Ascending aorta (tissue), 2 donors: ENCODE measurements around the gene SCGB1A1. TPM values are rescaled to one million over a fixed set of nuclear protein-coding genes. Genes with fewer than 3 reads are reported as not detected.

Experiments used
- DNase-seq, 2 donors: peaks; one replicate each; pipeline ENCODE4 v3.0.0-alpha.2; 2019; ENCODE audit warnings: low spot score in 2 of 2
- H3K27ac ChIP-seq, 2 donors: fragments of 200-600 bp; sonication (generic); one replicate each; pipeline ENCODE4 v1.5.1; 2016 to 2017; ENCODE audit warnings: mild to moderate bottlenecking in 1 of 2
- H3K27me3 ChIP-seq: fragments of 200-600 bp; sonication (generic); one replicate; pipeline ENCODE4 v1.5.1; 2017
- H3K36me3 ChIP-seq, 2 donors: fragments of 200-600 bp; sonication (generic); one replicate each; pipeline ENCODE4 v1.5.1; 2016
- H3K4me1 ChIP-seq, 2 donors: fragments of 200-600 bp; sonication (generic); one replicate each; pipeline ENCODE4 v1.5.1; 2016 to 2017; ENCODE audit warnings: mild to moderate bottlenecking in 1 of 2
- H3K4me3 ChIP-seq, 2 donors: fragments of 200-600 bp; sonication (generic); one replicate each; pipeline ENCODE4 v1.5.1; 2016 to 2017; ENCODE audit warnings: mild to moderate bottlenecking in 1 of 2
- H3K9me3 ChIP-seq, 2 donors: fragments of 200-600 bp; sonication (generic); one replicate each; pipeline ENCODE4 v1.5.1; 2016
- CTCF ChIP-seq, 3 experiments: fragments of 200-600 bp in 2 of 3; fragments of 450-650 bp in 1 of 3; sonication (generic) in 2 of 3; IDR thresholded peaks; one replicate each; pipeline ENCODE4 v1.5.1; 2016 to 2019; ENCODE audit warnings: antibody characterized with exemption in 3 of 3, mild to moderate bottlenecking in 1 of 3, moderate library complexity in 1 of 3
- intact Hi-C: fragments of 100-400 bp; cut with DNase I; formaldehyde crosslinking; loops from one replicate; pipeline ENCODE4 v1.15.1; 2023
- total RNA-seq: library from RNA; depleted of rRNA; stranded (reverse); fragments of >200 nt; gene quantifications from one replicate; pipeline ENCODE4 v1.1.0, GENCODE V29; 2016

SCGB1A1 gene
- total RNA-seq, 1 donor from 2014 or later, result not detected

- Histone ChIP-seq H3K4me1 (no peaks in the 10 kb centered on the region), H3K9me3 (no peaks in the 10 kb centered on the region), H3K4me3 (no peak overlapping the region), H3K27ac (no peak overlapping the region), H3K27me3 (no peaks in the 10 kb centered on the region), H3K36me3 (no peaks in the 10 kb centered on the region)
- intact Hi-C loops, result no loop called here
- no peak for DNase-seq
- TF ChIP-seq CTCF (IDR thresholded peaks at IDR 0.05), result no peak
Observed at GRCh38 chr11:62409831-62410230, 9.0 kb upstream of the SCGB1A1 start.

GRCh38 chr11:62410972-62411371 lies 7.9 kb upstream of the SCGB1A1 start:
- TF ChIP-seq CTCF (IDR thresholded peaks at IDR 0.05), result no peak
- Histone ChIP-seq H3K36me3 (no peaks in the 10 kb centered on the region), H3K9me3 (no peaks in the 10 kb centered on the region), H3K27me3 (no peaks in the 10 kb centered on the region), H3K27ac (no peak overlapping the region), H3K4me1 (no peaks in the 10 kb centered on the region), H3K4me3 (no peak overlapping the region)
- DNase-seq, result no peak
- intact Hi-C loops, result no loop called here

- Histone ChIP-seq H3K9me3 (no peaks in the 10 kb centered on the region), H3K27ac (no peak overlapping the region), H3K4me1 (no peaks in the 10 kb centered on the region), H3K36me3 (no peaks in the 10 kb centered on the region), H3K4me3 (no peak overlapping the region), H3K27me3 (no peaks in the 10 kb centered on the region)
- TF ChIP-seq CTCF (IDR thresholded peaks at IDR 0.05), result no peak
- intact Hi-C loops, result no loop called here
- DNase-seq, result no peak
Observed at GRCh38 chr11:62411524-62411923, 7.3 kb upstream of the SCGB1A1 start.

GRCh38 chr11:62413060-62413696 lies 5.7 kb upstream of the SCGB1A1 start:
- intact Hi-C loops, result no loop called here
- H3K9me3 ChIP-seq, result no peaks in the 10 kb centered on the region
- no peaks in the 10 kb centered on the region for H3K27me3 ChIP-seq
- DNase-seq, result no peak
- H3K36me3 ChIP-seq, result no peaks in the 10 kb centered on the region
- H3K4me1 ChIP-seq, result no peaks in the 10 kb centered on the region
- no peak overlapping the region for H3K27ac ChIP-seq
- H3K4me3 ChIP-seq, result no peak overlapping the region
- TF ChIP-seq CTCF (IDR thresholded peaks at IDR 0.05), result no peak

GRCh38 chr11:62416596-62416995 lies 2.2 kb upstream of the SCGB1A1 start:
- Histone ChIP-seq H3K4me1 (peaks cover 0 to 2% of the 10 kb centered on the region in 2 donors), H3K27ac (no peak overlapping the region), H3K36me3 (no peaks in the 10 kb centered on the region), H3K9me3 (no peaks in the 10 kb centered on the region), H3K4me3 (no peak overlapping the region), H3K27me3 (no peaks in the 10 kb centered on the region)
- intact Hi-C loops, result loop anchor here (2.0 kb wide), 1 partner anchor 36 kb away; no protein-coding TSS in a partner anchor
- TF ChIP-seq CTCF (IDR thresholded peaks at IDR 0.05), result no peak
- no peak for DNase-seq

GRCh38 chr11:62418136-62418535 lies 697 bp upstream of the SCGB1A1 start:
- Histone ChIP-seq H3K36me3 (no peaks in the 10 kb centered on the region), H3K4me3 (no peak overlapping the region), H3K27me3 (no peaks in the 10 kb centered on the region), H3K4me1 (peaks cover 0 to 2% of the 10 kb centered on the region in 2 donors), H3K9me3 (no peaks in the 10 kb centered on the region), H3K27ac (no peak overlapping the region)
- intact Hi-C loops, result no loop called here
- no peak for TF ChIP-seq CTCF (IDR thresholded peaks at IDR 0.05)
- DNase-seq, result no peak
